Fibroblast of lung (primary cell): ENCODE results near the gene PFDN5. TPM values are rescaled to one million over a fixed set of nuclear protein-coding genes. Genes with fewer than 3 reads are reported as not detected.
A peak's percentile ranks its signal among the peaks of the same experiment; 100 is the strongest.

ENCODE experiments used
- DNase-seq, 2 donors: peaks; one replicate each; pipeline versions ENCODE4 v3.0.0 to v3.0.0-alpha.2; 2010; ENCODE audit warnings: low read depth in 2 of 2
- H2AFZ ChIP-seq: 2 replicates; pipeline ENCODE4 v1.5.1; 2012; ENCODE audit warnings: low read length, control low read depth, inconsistent platforms
- H3K27ac ChIP-seq: 2 replicates; pipeline ENCODE4 v1.5.1; 2011; ENCODE audit warnings: low read length, control low read depth; ENCODE audit not compliant: insufficient read depth
- H3K27me3 ChIP-seq: 2 replicates; pipeline ENCODE4 v1.5.1; 2011; ENCODE audit warnings: mild to moderate bottlenecking, low read length; ENCODE audit not compliant: control insufficient read depth, insufficient read depth
- H3K36me3 ChIP-seq: 2 replicates; pipeline ENCODE4 v1.5.1; 2011; ENCODE audit warnings: low read length; ENCODE audit not compliant: control insufficient read depth, insufficient read depth
- H3K4me1 ChIP-seq: 2 replicates; pipeline ENCODE4 v1.5.1; 2011; ENCODE audit warnings: low read length; ENCODE audit not compliant: control insufficient read depth, insufficient read depth; ENCODE audit errors: extremely low read depth
- H3K4me2 ChIP-seq: 2 replicates; pipeline ENCODE4 v1.5.1; 2011; ENCODE audit warnings: low read length, control low read depth; ENCODE audit not compliant: insufficient read depth; ENCODE audit errors: extremely low read depth
- H3K4me3 ChIP-seq, 4 experiments: fragments of 200-600 bp in 1 of 4; sonication (generic) in 1 of 4; replicated peaks in 1 of 4; 2 replicates each; pipeline ENCODE4 v1.5.1; 2011 to 2016; ENCODE audit warnings: low read length in 4 of 4, low read depth in 3 of 4, mild to moderate bottlenecking in 3 of 4, control low read depth in 2 of 4, inconsistent platforms in 1 of 4, mixed read lengths in 1 of 4; ENCODE audit not compliant: insufficient read depth in 1 of 4; ENCODE audit errors: control extremely low read depth in 1 of 4
- H3K79me2 ChIP-seq: 2 replicates; pipeline ENCODE4 v1.5.1; 2012; ENCODE audit warnings: mild to moderate bottlenecking, low read length, inconsistent platforms; ENCODE audit not compliant: control insufficient read depth, insufficient read depth
- H3K9ac ChIP-seq: 2 replicates; pipeline ENCODE4 v1.5.1; 2011; ENCODE audit warnings: mild to moderate bottlenecking, low read length, control low read depth; ENCODE audit not compliant: insufficient read depth
- H3K9me3 ChIP-seq: 2 replicates; pipeline ENCODE4 v1.5.1; 2012; ENCODE audit warnings: low read depth, low read length; ENCODE audit not compliant: control insufficient read depth, insufficient read depth
- H4K20me1 ChIP-seq: 2 replicates; pipeline ENCODE4 v1.5.1; 2011; ENCODE audit warnings: low read length; ENCODE audit not compliant: control insufficient read depth, insufficient read depth; ENCODE audit errors: extremely low read depth
- CTCF ChIP-seq, 2 donors: IDR thresholded peaks in 1 of 2; conservative IDR thresholded peaks in 1 of 2; 1 replicate in 1 of 2; 2 replicates in 1 of 2; pipeline ENCODE4 v1.5.1; 2011 to 2012; ENCODE audit warnings: low read length in 2 of 2, control low read depth in 1 of 2, inconsistent platforms in 1 of 2, low read depth in 1 of 2, mild to moderate bottlenecking in 1 of 2
- EZH2 ChIP-seq: IDR thresholded peaks from 2 replicates; pipeline ENCODE4 v1.5.1; 2012; ENCODE audit warnings: low read length, control low read depth, mild to moderate bottlenecking; ENCODE audit errors: missing control alignments
- polyA plus RNA-seq, 2 donors: library from polyadenylated mRNA; depleted of rRNA in 1 of 2; stranded (reverse) in 1 of 2; unstranded in 1 of 2; fragments of >200 nt; gene quantifications; 2 replicates each; pipeline ENCODE4 v1.2.1, GENCODE V29; 2011 to 2012; ENCODE audit warnings: missing spikeins in 1 of 2
- total RNA-seq: library from RNA; depleted of rRNA; stranded (reverse); fragments of >200 nt; gene quantifications from 2 replicates; pipeline ENCODE4 v1.2.1, GENCODE V29; 2014

Gene PFDN5
- total and polyA plus RNA-seq, 2 donors (not counting 1 experiment from before 2014, with no cell fraction given) = 735 to 1,007 TPM

- TF ChIP-seq EZH2 (no peak), CTCF (conservative IDR thresholded peaks at IDR 0.05 in 1 of 2, IDR thresholded peaks at IDR 0.05 in 1 of 2; ENCODE audit: low read depth in 1 of 2, low read length in 2 of 2) (peak; percentile 67 to 69)
- DNase-seq = peak; percentile 86 to 93
- peak overlapping the region; percentile 67 for H3K27ac ChIP-seq
Observed at GRCh38 chr12:53324779-53325510, 29.6 kb downstream of the PFDN5 start.

GRCh38 chr12:53325511-53326061 lies 30.2 kb downstream of the PFDN5 start:
- Histone ChIP-seq H4K20me1 (no peaks in the 10 kb centered on the region), H3K9ac (peak overlapping the region; percentile 74), H3K4me1 (peaks cover 18% of the 10 kb centered on the region), H3K27me3 (peaks cover 8% of the 10 kb centered on the region), H3K36me3 (no peaks in the 10 kb centered on the region), H3K79me2 (no peaks in the 10 kb centered on the region), H3K4me3 (peak overlapping the region; percentile 42 to 80 (median 62)), H2AFZ (peak overlapping the region; percentile 49), H3K27ac (peak overlapping the region; percentile 67), H3K4me2 (peak overlapping the region; percentile 88), H3K9me3 (no peaks in the 10 kb centered on the region)
- DNase-seq = no peak
- TF ChIP-seq EZH2 = no peak
- no peak for TF ChIP-seq CTCF (conservative IDR thresholded peaks at IDR 0.05 in 1 of 2, IDR thresholded peaks at IDR 0.05 in 1 of 2; ENCODE audit: low read depth in 1 of 2, low read length in 2 of 2)

More at GRCh38 chr12:53324779-53325510, 29.6 kb downstream of the PFDN5 start:
- Histone ChIP-seq H3K9me3 (no peaks in the 10 kb centered on the region), H3K36me3 (no peaks in the 10 kb centered on the region), H3K4me3 (peak overlapping the region; percentile 52 to 80 (median 62)), H2AFZ (peak overlapping the region; percentile 92), H3K27me3 (peaks cover 4% of the 10 kb centered on the region), H3K4me2 (peak overlapping the region; percentile 88), H3K9ac (peak overlapping the region; percentile 74), H3K79me2 (peaks cover 2% of the 10 kb centered on the region), H3K4me1 (peaks cover 22% of the 10 kb centered on the region), H4K20me1 (no peaks in the 10 kb centered on the region)

GRCh38 chr12:53326460-53327185 lies 31.3 kb downstream of the PFDN5 start:
- H3K9ac ChIP-seq = no peak overlapping the region
- H3K4me2 ChIP-seq = no peak overlapping the region
- H3K79me2 ChIP-seq = no peaks in the 10 kb centered on the region
- H4K20me1 ChIP-seq = no peaks in the 10 kb centered on the region
- no peaks in the 10 kb centered on the region for H3K9me3 ChIP-seq
- H3K27ac ChIP-seq = no peak overlapping the region
- TF ChIP-seq CTCF (conservative IDR thresholded peaks at IDR 0.05 in 1 of 2, IDR thresholded peaks at IDR 0.05 in 1 of 2; ENCODE audit: low read depth in 1 of 2, low read length in 2 of 2) = no peak
- no peak for TF ChIP-seq EZH2
- no peak for DNase-seq
- peak overlapping the region in 1 of 4 experiments; percentile 71 for H3K4me3 ChIP-seq
- peaks cover 16% of the 10 kb centered on the region for H3K27me3 ChIP-seq
- peaks cover 17% of the 10 kb centered on the region for H3K4me1 ChIP-seq
- no peaks in the 10 kb centered on the region for H3K36me3 ChIP-seq
- no peak overlapping the region for H2AFZ ChIP-seq
